ENCODE measurements around the gene GEMIN7.
A peak's percentile ranks its signal among the peaks of the same experiment; 100 is the strongest.

The GEMIN7 gene

DNA sequence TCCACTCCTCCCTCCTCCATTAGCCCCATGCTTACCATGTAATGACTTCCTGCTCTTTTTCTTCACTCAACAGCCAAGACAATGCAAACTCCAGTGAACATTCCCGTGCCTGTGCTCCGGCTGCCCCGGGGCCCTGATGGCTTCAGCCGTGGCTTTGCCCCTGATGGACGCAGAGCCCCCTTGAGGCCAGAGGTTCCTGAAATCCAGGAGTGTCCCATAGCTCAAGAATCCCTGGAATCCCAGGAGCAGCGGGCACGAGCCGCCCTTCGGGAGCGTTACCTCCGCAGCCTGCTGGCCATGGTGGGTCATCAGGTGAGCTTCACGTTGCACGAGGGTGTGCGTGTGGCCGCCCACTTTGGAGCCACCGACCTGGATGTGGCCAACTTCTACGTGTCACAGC, 11.0 kb downstream of the GEMIN7 start:
- FAIRE-seq, result no peak

GRCh38 chr19:45090606-45091005, 11.5 kb downstream of the GEMIN7 start:
- no peak for FAIRE-seq

DNA sequence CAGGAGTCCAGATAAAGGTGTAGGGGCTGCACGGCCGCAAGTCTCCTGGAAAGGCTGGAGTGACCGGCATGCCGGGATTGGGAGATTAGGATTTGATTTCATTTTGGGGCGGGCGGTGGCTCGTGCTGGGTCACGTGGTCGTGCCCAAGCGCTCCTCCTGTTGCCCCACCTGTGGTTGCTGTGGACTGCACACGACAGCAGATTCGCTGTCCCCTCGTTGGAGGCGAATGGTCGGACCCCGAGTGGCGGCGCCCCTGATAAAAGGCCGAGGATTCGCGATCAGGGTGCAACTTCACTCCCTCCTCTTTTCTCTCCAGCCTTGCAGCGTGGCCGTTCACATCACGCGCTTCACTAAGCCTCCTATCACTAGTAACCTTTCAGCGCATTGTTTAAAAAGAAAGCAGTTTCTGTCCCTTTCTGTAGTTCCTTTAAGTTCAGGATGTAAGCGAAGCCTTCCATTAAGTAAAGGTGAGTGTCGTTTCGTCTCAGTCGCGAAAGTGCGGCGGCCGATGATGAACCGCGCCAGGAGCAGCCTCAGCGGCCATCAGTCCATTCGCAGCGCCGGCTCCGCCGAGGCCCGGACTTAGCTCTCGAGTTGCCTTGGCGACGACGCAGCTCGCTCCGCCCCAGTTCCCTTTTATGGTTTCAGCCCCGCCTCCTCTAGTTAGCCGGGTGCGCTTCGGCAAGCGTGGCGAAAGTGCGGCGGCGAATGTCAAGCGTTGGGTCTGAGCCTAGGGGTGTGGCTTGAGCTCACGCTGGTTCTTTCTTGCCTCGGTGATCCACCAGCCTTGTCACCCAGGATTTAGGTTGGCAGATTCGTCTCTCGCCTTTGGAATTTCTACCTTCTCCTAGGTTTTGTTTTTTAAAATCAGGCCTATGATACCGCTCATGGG, 12.2 kb downstream of the GEMIN7 start:
- peak; percentile 98 for FAIRE-seq

GRCh38 chr19:45092747-45093678, 14.0 kb downstream of the GEMIN7 start, which contains the start of gene PPP1R37:
Gene PPP1R37, plus strand, starts transcription at chr19:45093179. Its CDS starts 147 bp downstream, at chr19:45093326.
- FAIRE-seq, result peak; percentile 89

GRCh38 chr19:45094137-45094536, 15.1 kb downstream of the GEMIN7 start:
- FAIRE-seq, result no peak

DNA sequence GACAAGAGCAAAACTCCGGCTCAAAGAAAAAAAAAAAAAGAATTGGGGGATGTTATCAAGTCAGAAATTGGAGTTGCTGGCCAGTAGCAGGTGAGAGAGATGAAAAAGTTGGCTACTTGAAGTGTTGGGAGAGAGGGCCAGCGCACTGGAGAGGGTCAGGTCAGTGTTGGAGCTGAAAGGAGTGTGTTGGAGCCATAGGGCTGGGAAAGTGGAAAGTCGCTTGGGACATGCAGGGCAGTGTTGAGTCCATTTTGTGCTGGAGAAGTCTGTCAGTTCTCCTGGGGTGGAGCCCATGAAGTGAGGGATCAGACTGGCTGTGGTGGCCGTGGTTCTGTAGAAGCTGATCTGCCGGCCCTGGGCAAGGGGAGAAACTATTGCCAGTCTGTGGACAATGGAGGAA, 15.6 kb downstream of the GEMIN7 start:
- FAIRE-seq, result no peak

DNA sequence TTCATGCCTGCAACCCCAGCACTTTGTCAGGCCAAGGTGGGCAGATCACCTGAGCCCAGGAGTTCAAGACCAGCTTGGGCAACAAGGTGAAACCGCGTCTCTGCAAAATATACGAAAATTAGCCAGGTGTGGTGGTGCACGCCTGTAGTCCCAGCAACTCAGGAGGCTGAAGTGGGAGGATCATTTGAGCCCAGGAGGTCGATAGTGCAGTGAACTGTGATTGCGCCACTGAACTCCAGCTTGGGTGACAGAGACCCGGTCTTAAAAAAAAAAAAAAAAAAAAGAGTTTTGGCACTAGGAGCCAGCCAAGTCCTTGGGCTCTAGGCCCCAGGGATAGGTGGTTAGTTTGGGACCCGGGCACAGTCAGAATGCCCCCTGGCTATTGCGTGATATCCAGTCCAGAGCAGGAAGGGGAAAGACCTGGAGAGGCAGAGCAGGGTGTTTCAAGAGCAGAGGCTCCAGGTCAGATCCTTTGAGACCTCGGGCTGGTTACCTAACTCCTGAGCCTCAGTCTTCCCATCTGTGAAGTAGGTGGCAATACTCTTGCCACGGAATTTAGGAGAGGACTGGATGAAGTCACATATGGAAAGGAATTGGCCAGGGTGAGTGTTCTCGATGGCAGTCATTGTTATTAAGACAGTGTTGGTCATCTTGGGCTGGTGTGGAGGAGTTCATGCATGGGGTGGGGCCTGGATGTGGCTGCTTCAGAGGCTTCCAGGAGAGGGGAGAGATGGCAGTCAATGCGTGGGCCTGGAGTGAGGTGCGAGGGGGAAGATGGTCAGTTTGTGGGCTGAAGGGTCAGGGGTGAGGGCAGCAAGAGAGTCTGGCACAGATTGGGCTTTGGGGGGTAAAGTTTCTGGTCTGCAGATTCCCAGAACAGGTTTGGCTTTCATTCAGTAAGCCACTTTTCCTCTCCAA, 16.7 kb downstream of the GEMIN7 start:
- no peak for FAIRE-seq

DNA sequence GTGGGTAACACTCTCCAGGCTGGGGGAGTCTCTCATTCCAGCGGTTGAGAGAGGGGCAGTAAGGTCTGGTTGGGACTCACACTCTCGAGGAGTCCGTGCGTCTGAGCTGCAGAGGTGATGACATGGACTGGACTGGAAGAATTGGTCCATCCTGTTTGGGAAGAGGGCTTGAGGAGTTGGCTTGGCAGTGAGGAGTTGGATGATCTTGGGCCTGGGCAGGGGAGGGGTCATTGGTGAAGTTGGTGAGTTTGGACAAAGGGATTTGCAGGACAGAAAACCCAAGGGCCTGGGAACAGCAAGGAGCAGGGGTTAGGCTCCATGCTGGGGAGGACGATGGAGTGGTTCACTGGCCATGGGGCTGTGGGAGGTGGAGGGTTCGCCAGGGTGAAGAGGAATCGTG, 17.6 kb downstream of the GEMIN7 start:
- no peak for FAIRE-seq

GRCh38 chr19:45097450-45097775, 18.4 kb downstream of the GEMIN7 start:
- FAIRE-seq, result no peak

DNA sequence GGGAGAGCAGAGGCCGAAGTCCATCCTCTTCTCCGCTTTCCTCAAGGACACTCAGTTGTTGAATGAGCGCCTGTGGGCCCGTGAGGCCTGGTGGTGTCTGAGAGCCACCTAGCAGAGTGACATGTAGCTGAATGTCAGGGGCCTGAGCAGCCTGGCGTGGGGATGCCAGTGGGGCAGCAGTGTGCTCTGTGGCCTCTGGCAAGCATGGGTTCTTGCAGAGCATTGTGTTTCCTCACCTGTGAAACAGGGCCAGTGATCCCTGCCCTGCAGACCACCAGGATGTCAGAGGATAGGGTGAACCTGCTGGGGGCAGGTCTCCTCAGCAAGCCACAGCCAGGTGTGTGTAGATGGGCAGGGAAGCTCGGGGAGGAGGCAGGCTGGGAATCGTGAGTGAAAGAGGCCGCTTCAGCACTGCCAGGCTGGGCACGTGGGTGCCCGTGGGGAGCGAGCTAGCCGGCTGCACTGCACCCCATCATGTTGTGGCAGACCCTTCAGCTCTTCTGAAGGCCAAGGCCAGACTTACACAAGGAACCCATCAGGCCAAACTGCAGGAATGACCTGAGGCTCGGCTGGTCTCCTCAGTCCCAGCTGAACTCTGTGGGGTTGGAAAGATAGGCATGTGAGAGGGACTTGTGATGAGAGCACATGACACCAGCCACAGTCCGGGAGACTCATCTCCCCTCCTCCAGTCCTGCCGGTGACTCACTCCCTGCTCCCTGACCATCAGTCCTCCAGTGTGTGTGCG, 18.9 kb downstream of the GEMIN7 start:
- FAIRE-seq, result no peak

- FAIRE-seq, result no peak
These were observed 19.7 kb downstream of the GEMIN7 start for GRCh38 chr19:45098521-45099466.

DNA sequence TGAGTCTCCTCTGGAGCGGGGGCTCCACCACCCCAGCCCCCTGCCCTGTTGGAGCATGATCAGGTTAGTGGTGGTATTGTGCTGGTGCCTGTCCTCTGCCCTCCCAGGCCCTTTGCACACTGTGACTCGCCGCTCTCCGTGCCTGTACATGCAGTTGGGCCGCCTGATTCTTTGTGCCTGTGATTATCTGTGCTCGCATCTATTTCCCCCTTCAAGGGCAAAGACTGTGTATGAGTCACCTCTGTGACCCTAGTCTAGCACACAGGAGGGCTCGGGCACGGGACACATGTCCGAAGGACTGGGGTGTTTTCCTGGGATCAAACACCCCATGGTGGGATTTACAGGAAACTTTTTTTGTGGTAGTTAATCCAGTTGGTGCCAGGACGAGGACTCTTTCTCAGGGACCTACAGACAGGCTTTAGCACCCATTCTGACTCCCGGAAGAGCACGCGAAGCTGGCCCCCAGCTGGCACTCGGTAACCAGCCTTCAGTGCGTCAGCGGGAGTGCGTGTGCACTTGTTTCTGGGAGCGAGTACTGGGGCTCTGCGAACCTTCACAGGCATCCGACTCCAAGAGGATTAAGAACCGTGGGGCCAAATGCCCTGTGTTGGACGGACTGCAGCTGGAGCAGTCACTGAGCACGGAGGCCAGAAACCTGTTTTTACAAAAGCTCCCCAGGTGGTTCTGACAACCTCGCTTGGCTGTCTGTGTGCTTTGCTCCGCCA, 20.6 kb downstream of the GEMIN7 start:
- no peak for FAIRE-seq

- no peak for FAIRE-seq
These were observed 21.1 kb downstream of the GEMIN7 start for GRCh38 chr19:45100201-45100600.

GRCh38 chr19:45100846-45101252, 21.8 kb downstream of the GEMIN7 start:
- FAIRE-seq, result no peak

DNA sequence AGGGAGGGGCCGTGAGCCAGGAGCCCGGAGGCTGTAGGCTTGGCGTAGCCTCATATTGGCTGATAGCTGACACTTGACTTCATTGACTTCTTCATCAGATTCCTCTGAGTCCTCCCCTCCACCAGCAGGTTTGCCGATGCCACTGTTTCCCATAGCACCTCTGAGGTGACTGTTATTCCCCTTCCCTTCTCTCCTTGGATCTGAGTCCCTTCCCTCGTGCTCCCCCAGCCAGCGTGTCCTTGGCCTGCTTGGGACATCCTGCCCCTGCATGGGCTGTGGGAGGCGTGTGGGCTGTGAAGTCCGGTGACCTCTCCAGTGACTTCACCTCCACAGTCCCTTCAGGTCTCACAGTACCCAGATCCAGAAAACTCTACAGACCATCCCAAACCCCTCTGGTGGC, 22.7 kb downstream of the GEMIN7 start:
- no peak for FAIRE-seq

GRCh38 chr19:45102481-45102880, 23.4 kb downstream of the GEMIN7 start:
- FAIRE-seq, result no peak

DNA sequence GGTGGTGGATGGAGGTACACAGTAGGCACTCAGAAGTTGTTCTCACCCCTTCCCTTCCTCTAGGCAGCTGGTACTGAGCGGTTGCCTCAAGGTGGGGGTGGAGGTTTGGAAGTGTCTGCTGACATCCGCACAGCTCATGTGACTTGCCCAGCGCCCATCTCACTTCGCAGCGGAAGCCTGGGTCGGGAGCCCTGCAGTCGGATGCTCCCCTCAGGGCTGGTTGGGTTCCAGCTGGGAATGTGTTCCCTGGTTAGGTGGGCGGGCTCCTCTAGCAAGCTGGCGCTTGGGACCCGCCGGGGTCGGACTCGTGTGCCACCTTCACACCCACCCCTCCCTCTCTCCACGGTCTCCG, 24.1 kb downstream of the GEMIN7 start:
- no peak for FAIRE-seq

DNA sequence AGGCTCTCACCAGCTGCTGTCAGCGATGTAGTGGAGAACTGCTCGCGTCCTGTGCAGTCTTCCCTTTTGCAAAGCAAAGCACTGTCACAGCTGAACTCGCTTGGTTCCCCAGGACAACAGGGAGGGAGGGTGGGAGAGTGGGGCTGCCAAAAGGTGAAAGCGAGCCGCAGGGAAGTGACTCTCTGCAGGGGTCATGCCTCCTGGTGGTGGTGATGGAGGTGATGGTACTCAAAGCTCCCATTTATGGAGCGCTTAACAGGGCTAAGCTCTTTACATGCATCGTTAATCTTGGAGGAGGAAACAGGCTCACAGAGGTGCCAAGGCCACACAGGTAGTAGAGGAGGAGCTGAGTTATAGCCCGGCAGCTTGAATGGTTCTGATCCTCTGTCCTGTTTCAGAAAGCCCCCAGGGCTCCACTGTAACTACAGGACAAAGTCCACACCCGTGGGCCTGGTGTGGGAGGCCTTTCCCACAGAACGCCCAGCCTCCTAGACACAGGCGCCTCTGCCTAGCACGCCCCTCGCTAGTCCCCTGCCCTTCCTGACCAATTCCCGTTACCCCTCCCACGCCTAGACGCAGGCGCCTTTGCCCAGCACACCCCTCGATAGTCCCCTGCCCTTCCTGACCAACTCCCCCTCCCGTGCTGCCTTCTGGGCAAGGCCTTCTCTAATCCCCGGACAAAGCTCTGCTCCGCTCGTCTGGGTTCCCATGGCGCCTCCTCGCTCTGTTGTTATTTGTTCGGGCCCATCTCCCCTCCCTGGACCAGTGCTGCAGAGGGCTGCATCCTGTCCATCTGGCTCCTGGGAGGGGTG, 24.7 kb downstream of the GEMIN7 start:
- no peak for FAIRE-seq
